Activated CD4-positive, alpha-beta T cell treated with anti-CD3 and anti-CD28 coated beads, Interleukin-2, Interleukin-6, amounts not matched to agents 100 ng/mL and 50 ng/mL, durations not matched to agents 16 hours and 8 hours (primary cell): ENCODE data around the gene FARP2.
A peak's percentile ranks its signal among the peaks of the same experiment; 100 is the strongest.
"Not testable (repeated sequence)": the region's sequence is repeated elsewhere in the genome, so short reads cannot be mapped to it uniquely, and the experiment has no call there.

Source experiments
- DNase-seq: peaks from one replicate; pipeline ENCODE4 v3.0.0-alpha.2; 2020

Gene FARP2

DNA sequence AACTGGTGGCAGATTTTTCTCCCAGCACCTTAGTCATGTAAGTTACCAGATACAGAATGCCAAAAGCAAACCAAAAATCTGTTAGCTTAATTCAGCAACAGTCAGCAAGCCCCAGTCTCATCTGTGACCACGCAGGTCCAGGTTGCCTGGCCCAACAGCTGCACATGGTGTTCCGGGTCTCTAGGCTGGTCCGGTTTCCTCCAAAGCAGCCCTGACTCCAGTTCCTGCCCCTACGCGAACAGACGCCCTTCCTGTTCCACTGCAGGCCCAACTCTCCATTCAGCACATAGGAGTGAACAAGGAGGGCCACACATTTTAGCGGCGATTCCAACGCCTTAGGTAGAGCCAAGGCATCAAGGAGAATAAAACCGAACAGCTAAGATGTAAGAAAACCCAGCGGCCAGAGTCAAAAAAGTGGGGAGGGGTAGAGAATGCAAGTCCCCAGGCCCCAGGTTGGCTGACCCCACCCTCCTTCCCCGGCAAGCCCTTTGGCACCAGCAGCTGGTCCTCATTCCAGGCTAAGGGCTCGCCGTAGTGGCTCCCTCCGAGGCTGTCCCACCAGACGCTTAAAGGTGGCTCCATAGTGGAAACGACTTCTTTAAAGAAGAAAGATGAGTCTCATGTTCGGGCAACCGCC is 150.8 kb downstream of the FARP2 start:
- DNase-seq = no peak

- DNase-seq = peak; percentile 35
Measured at GRCh38 chr2:241507430-241508239, 151.6 kb downstream of the FARP2 start.

- peak; percentile 99 for DNase-seq
Measured at GRCh38 chr2:241508240-241509154, 152.4 kb downstream of the FARP2 start, which contains the start of gene STK25. Gene STK25 (minus strand): TSS chr2:241508584. CDS start chr2:241508035, 549 bp downstream.

GRCh38 chr2:241509155-241509784 is 153.2 kb downstream of the FARP2 start:
- no peak for DNase-seq

- DNase-seq = no peak
Measured at GRCh38 chr2:241511091-241511741, 155.1 kb downstream of the FARP2 start.

GRCh38 chr2:241514553-241514952 is 158.5 kb downstream of the FARP2 start:
- no peak for DNase-seq

GRCh38 chr2:241514986-241515737 is 159.1 kb downstream of the FARP2 start:
- no peak for DNase-seq

DNA sequence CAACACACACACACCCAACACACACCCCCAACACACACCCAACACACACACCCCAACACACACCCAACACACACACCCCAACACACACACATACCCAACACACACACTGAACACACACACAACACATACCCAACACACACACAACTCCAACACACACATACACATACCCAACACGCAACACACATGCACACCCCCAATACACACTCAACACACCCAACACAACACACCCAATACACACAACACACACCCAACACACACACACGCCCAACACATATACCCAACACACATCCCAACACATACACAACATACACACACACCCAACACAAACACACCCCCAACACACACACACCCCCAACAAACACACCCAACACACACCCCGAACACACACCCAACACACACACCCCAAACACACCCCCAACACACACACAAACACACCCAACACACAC is 160.5 kb downstream of the FARP2 start:
- DNase-seq = no peak

GRCh38 chr2:241517297-241517696 is 161.2 kb downstream of the FARP2 start:
- no peak for DNase-seq

- no peak for DNase-seq
Measured at GRCh38 chr2:241519669-241520068, 163.6 kb downstream of the FARP2 start.

DNA sequence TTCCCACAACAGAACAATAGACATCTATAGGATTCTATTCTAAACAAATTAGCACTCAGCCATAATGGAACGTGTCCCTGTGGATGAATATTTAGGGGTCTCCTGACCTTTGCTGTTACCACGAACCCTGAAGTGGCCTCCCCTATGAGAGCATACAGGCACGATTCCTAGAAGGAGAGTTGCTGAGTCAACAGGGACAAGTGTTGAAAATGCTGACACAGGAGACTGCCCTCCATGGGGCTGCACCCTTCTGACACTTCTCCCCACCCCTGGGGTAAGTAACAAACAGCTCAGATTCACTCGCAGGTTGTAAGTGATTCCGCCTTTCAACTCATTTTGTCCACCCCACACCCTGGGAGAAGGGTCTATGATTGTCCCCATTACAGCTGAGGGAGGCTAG is 166.4 kb downstream of the FARP2 start:
- DNase-seq = no peak

- DNase-seq = not testable (repeated sequence)
Measured at GRCh38 chr2:241525818-241526780, 170.0 kb downstream of the FARP2 start.

GRCh38 chr2:241530571-241530970 is 174.5 kb downstream of the FARP2 start:
- DNase-seq = no peak

- DNase-seq = no peak
Measured at GRCh38 chr2:241531161-241531722, 175.2 kb downstream of the FARP2 start.

DNA sequence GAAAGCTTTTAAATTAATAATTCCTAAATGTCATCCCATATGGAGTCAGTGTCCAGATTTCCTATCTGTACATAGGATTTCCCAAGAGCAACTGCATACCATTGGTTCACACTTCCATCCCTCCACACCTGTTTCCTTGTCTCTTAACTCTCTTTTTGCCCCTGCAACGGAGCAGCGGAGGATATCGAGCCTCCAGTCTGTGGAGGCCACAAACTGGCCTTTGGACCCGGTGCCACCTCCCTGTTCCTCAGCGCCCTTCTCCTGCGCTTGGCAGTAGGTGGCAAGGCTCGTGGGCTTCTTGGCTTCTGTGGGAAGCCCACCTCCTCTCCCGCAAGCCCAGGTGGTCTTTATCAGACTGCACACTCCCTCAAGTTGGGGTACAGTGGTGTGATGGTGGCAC is 176.1 kb downstream of the FARP2 start:
- no peak for DNase-seq

- no peak for DNase-seq
Measured at GRCh38 chr2:241532733-241533601, 176.9 kb downstream of the FARP2 start.

- no peak for DNase-seq
Measured at GRCh38 chr2:241534293-241534692, 178.2 kb downstream of the FARP2 start.

- DNase-seq = no peak
Measured at GRCh38 chr2:241534701-241535375, 178.8 kb downstream of the FARP2 start.
